GM12865 (cell line): ENCODE data around the gene HERPUD2.
"Not testable (repeated sequence)": the region's sequence is repeated elsewhere in the genome, so short reads cannot be mapped to it uniquely, and the experiment has no call there.

Source experiments
- DNase-seq: peaks from one replicate; pipeline ENCODE4 v3.0.0; 2010; ENCODE audit warnings: low read depth
- H3K4me3 ChIP-seq: 2 replicates; pipeline ENCODE4 v1.5.1; 2011; ENCODE audit warnings: mild to moderate bottlenecking, low read depth, low read length, control low read depth
- TF ChIP-seq, protein P1 (sequence below): IDR thresholded peaks from 2 replicates; pipeline ENCODE4 v1.5.1; 2011; ENCODE audit warnings: low read length, control low read depth, low read depth, inconsistent platforms; ENCODE audit not compliant: insufficient read depth; ENCODE audit errors: missing control alignments

HERPUD2 gene

DNA sequence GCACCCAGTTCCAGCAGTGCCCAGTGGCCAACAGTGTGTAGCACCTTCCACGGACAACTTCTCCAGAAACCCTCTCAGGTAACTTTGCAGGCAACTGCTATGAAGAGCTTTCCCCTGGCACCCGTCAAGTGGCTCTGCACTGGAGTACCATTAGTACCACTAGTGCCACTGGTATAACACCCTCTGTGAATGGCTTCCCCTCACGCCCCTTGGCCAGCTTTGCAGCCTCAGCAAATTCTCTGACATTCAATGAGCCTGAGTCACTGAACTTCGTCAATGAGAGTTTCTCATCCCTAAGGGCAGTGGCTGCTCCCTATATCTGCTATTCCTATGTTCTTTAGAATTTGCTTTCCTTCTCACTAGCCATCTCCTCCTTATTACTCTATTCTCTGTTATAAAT lies 7.6 kb upstream of the HERPUD2 start:
- DNase-seq, result no peak
- no peak overlapping the region for H3K4me3 ChIP-seq
- TF ChIP-seq, protein P1, sequence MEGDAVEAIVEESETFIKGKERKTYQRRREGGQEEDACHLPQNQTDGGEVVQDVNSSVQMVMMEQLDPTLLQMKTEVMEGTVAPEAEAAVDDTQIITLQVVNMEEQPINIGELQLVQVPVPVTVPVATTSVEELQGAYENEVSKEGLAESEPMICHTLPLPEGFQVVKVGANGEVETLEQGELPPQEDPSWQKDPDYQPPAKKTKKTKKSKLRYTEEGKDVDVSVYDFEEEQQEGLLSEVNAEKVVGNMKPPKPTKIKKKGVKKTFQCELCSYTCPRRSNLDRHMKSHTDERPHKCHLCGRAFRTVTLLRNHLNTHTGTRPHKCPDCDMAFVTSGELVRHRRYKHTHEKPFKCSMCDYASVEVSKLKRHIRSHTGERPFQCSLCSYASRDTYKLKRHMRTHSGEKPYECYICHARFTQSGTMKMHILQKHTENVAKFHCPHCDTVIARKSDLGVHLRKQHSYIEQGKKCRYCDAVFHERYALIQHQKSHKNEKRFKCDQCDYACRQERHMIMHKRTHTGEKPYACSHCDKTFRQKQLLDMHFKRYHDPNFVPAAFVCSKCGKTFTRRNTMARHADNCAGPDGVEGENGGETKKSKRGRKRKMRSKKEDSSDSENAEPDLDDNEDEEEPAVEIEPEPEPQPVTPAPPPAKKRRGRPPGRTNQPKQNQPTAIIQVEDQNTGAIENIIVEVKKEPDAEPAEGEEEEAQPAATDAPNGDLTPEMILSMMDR, result no peak

DNA sequence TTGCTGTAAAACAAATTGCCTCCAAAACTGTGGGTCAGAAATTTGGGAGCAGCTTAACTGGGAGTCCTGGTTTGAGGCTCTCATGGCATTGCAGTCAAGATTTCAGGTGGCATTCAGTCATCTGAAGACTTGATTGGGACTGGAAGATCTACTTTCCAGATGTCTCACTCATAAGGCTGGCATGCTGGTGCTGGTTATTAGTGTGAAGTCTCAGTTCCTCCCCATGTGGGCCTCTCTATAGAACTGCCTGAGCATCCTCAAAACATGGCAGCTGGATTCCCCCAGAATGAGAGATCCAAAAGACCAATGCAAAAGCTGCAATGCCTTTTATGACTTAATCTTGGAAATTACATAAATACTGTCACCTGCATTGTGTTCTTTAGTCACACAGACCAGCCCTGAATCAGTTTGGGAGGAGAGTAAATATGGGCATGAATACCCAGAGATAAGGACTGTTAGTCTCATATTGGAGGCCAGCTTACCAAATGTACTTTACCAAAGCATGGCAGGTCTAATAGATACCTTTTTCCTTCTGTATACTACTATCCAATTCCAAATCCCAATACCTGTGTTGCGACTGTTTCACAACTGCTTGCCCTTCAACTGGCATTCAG lies 6.5 kb upstream of the HERPUD2 start:
- TF ChIP-seq, protein P1, result no peak
- H3K4me3 ChIP-seq, result no peak overlapping the region
- DNase-seq, result peak; percentile 62

DNA sequence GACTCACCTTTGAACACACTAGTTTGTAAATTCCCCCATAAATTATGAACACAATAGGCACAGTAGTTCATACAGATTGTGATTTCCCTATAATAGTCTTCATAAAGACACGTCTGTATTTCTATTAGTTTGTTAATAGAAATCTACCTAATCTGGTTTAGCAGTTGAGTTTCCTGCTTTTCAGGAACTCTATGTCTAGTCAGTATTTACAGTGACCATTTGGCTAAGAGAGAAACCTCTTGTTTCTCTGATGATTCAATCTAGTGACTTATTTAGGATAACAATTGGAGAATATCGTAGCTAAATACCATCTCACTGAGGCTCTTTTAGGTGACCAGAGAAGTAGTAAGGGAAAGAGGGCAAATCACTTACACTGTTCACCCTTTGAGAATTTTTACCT lies 5.9 kb upstream of the HERPUD2 start:
- no peak overlapping the region for H3K4me3 ChIP-seq
- TF ChIP-seq, protein P1, result no peak
- DNase-seq, result no peak

DNA sequence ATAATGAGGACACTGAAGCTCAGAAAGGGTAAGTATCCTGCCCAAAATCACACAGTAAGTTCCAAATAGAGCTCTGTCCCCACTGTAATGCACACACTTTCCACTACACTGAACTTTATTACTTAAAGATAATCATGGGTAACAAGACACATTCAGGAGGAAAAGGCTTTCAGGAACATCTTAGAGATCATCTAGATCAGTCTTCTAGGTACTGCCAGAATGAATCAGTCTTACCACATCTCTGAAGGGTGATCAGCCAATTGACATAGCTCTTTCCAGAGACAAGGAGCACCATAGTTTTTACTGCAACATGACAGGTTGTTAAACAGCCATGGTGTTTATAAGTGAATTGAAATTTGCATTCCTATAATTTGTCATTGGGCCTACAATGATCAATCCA lies 5.4 kb upstream of the HERPUD2 start:
- no peak for DNase-seq
- TF ChIP-seq, protein P1, result no peak
- no peak overlapping the region for H3K4me3 ChIP-seq

DNA sequence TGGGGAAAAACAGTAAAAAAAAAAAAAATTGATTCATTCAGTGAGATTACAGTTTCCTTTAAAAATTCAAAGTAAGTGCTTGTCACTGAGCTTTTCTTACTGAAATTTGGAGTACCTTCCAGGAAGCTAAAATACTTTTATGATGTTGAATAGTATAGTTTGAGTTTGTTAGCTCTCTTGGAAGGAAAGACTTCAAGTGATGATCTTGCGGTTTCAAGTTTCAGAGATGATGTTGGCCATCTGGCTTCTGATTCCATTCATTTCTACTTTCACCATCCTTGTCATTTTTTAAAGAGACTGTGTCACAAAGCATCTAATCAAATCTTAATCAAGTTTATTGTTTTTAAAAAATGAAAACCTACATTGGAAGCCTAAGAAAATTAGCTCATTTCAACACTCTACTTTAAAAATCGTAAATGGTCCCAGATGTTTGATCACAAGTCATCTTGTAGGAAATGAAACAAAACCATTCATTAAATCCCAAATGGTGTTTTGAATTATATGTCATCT lies 4.9 kb upstream of the HERPUD2 start:
- no peak overlapping the region for H3K4me3 ChIP-seq
- TF ChIP-seq, protein P1, result no peak
- no peak for DNase-seq

DNA sequence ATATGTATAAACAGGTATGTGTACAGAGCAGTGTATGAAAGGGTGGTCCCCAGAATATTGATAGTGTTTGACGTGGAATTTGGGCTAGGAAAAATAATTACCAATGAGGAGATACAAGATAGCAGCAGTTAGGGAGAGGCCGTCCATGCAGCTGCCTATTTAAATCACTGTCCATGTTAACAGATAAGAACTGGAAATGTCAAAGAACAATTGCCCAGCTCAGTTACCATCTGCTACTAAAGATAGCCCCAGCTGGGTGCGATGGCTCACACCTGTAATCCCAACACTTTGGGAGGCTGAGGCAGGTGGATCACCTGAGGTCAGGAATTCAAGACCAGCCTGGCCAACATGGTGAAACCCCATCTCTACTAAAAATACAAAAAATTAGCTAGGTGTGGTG lies 3.4 kb upstream of the HERPUD2 start:
- H3K4me3 ChIP-seq, DNase-seq: not testable (repeated sequence)

DNA sequence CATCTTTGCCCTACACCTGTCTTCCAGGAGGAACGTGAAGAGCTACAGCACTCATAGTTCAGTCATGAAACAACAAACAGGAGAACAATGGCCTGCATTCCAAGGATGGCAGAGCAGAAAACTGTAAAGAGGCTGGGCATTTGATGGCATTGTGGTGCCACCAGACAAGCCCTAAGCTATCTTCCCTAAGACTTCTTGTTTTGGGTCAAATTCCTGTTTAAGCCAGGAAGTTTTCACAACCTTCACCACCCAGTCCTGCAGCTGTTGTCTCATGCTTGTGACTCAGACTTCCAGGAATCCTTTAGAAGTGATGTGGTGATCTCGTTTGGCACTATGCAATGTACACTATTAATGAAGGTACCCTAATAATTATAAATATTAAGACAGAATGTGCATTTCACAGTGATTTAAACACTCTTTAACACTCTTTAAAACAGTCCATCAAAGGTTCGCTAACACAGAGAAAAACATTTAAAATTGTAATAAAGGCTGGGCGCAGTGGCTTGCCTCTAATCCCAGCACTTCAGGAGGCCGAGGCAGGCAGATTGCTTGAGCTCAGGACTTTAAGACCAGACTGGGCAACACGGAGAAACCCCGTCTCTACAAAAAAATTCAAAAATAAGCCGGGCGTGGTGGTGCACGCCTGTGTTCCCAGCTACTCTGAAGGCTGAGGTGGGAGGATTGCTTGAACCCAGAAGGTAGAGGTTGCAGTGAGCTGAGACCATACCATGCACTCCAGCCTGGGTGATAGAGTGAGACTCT lies 2.7 kb upstream of the HERPUD2 start:
- TF ChIP-seq, protein P1, result no peak
- DNase-seq, result no peak

More for the DNA sequence above, 2.7 kb upstream of the HERPUD2 start:
- H3K4me3 ChIP-seq, result no peak overlapping the region
